ENCODE data around the gene GLYR1. TPM values are rescaled to one million over a fixed set of nuclear protein-coding genes. Genes with fewer than 3 reads are reported as not detected.

Gene GLYR1
- total RNA-seq, 2 donors from 2014 or later: 112 to 134 TPM

DNA sequence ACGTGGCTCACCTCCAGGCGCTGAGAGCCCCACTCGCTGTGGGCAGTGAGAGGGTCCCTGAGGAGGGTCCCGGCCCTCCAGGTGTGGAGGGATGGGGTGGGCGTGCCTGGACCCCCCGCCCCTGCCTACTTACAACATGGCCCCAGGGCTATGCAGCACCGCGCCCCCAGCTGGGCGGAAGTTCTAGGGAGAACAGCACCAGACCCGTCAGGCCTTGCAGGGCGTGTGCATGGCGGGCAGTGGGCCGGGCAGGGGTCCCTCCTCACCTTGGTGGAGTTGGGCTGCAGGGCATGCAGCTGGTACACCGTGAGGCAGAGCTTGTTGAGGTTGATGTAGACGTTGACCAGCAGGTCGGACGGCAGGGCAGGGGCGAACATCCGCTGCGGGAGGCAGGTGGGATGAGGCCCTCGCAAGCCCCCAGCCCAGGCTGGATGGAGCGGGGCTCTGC is 49.3 kb downstream of the GLYR1 start:
- no peak overlapping the region for H3K4me3 ChIP-seq
- H3K36me3 ChIP-seq: no peaks in the 10 kb centered on the region
- no peak for DNase-seq
- peaks cover 10% of the 10 kb centered on the region for H3K4me1 ChIP-seq
- H3K9ac ChIP-seq (ENCODE audit: low read depth in 2 of 2, low read length in 2 of 2): peak overlapping the region in 1 of 2 donors; percentile 40
- no peaks in the 10 kb centered on the region for H3K27me3 ChIP-seq
- no peaks in the 10 kb centered on the region for H3K9me3 ChIP-seq
- intact Hi-C loops (cut with DNase I): no loop called here
- TF ChIP-seq, protein P1, sequence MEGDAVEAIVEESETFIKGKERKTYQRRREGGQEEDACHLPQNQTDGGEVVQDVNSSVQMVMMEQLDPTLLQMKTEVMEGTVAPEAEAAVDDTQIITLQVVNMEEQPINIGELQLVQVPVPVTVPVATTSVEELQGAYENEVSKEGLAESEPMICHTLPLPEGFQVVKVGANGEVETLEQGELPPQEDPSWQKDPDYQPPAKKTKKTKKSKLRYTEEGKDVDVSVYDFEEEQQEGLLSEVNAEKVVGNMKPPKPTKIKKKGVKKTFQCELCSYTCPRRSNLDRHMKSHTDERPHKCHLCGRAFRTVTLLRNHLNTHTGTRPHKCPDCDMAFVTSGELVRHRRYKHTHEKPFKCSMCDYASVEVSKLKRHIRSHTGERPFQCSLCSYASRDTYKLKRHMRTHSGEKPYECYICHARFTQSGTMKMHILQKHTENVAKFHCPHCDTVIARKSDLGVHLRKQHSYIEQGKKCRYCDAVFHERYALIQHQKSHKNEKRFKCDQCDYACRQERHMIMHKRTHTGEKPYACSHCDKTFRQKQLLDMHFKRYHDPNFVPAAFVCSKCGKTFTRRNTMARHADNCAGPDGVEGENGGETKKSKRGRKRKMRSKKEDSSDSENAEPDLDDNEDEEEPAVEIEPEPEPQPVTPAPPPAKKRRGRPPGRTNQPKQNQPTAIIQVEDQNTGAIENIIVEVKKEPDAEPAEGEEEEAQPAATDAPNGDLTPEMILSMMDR (IDR thresholded peaks at IDR 0.05): no peak
- no peak overlapping the region for H3K27ac ChIP-seq

GRCh38 chr16:4796982-4797804 is 49.9 kb downstream of the GLYR1 start:
- H3K9ac ChIP-seq (ENCODE audit: low read depth in 2 of 2, low read length in 2 of 2): peak overlapping the region; percentile 24 to 40
- peak overlapping the region; percentile 55 for H3K4me3 ChIP-seq
- H3K9me3 ChIP-seq: no peaks in the 10 kb centered on the region
- H3K4me1 ChIP-seq: peaks cover 10% of the 10 kb centered on the region
- peak; percentile 31 for DNase-seq
- intact Hi-C loops (cut with DNase I): no loop called here
- no peak overlapping the region for H3K27ac ChIP-seq
- no peaks in the 10 kb centered on the region for H3K27me3 ChIP-seq
- TF ChIP-seq, protein P1 (IDR thresholded peaks at IDR 0.05): no peak
- H3K36me3 ChIP-seq: no peaks in the 10 kb centered on the region

DNA sequence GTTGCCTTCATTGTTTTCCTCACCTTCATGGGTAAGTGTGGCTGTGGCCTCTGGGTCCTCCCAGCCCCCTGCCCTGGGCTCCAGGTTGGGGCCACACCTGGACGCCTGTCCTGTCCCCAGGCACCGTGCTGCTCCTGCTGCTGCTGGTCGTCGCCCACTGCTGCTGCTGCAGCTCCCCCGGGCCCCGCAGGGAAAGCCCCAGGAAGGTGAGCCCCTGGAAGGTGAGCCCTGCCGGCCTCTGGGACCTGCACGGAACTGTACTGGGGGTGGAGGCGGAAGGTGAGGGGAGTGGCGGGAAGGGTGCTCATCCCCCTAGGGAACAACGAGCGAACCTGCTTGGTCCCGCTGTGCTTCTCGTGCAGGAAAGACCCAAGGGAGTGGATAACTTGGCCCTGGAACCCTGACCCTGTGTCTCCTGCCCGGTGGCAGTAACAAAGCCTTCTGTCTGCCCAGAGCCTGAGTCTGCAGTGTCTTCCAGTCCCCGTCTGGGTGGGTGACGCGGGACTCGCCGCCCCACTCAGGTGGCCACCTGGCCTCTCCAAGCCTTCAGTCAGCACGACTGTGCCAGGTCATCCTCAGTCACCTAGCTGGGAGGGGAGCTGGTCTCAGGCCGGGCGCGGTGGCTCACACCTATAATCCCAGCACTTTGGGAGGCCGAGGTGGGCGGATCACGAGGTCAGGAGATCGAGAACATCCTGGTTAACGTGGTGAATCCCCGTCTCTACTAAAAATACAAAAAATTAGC is 51.1 kb downstream of the GLYR1 start:
- H3K9me3 ChIP-seq: no peaks in the 10 kb centered on the region
- peak overlapping the region; percentile 55 for H3K4me3 ChIP-seq
- H3K9ac ChIP-seq (ENCODE audit: low read depth in 2 of 2, low read length in 2 of 2): peak overlapping the region; percentile 72 to 83
- H3K27ac ChIP-seq: peak overlapping the region; percentile 63
- peak; percentile 50 for DNase-seq
- intact Hi-C loops (cut with DNase I): no loop called here
- peaks cover 3% of the 10 kb centered on the region for H3K4me1 ChIP-seq
- H3K27me3 ChIP-seq: no peaks in the 10 kb centered on the region
- TF ChIP-seq, protein P1 (IDR thresholded peaks at IDR 0.05): no peak
- no peaks in the 10 kb centered on the region for H3K36me3 ChIP-seq

DNA sequence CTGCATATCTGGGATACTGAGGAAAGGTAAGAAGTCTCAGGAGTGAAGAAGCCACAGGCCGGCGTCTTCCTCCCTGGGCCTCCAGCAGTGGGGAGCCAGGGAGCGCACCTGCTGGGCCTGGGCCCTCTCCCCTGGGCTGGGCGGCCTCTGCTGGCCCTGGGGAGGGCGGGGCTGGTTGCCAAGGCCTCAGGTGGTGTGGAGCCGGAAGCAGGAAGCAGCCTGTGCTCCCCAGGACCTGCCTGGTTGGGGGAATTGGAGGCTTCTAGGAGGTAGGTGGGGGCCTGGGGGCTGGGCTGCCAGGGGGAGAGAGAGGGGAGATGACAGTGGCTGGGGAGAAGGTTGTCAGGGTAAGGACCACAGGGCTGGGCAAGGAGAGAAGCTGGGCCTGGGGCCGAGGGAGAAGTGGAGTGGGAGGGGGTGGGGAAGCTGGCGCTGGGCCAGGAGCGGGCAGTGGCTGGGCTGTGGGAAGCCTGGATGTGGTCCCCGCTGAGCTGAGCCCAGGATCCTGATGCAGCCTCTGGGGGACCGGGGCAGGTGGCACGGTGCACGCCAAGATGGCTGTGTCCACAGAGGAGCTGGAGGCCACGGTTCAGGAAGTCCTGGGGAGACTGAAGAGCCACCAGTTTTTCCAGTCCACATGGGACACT is 51.8 kb downstream of the GLYR1 start, which contains the start of gene SMIM22:
SMIM22 (plus strand) TSS at position 189 of the 647 bp plus-strand sequence; CDS start at position 555, 366 bp downstream.
- Histone ChIP-seq H3K9me3 (no peaks in the 10 kb centered on the region), H3K27me3 (no peaks in the 10 kb centered on the region), H3K4me1 (no peaks in the 10 kb centered on the region), H3K36me3 (no peaks in the 10 kb centered on the region), H3K4me3 (peak within 1 kb of the TSS; percentile 55), H3K9ac (ENCODE audit: low read depth in 2 of 2, low read length in 2 of 2) (peak within 1 kb of the TSS; percentile 72 to 83), H3K27ac (peak within 1 kb of the TSS; percentile 63)
- intact Hi-C loops (cut with DNase I): no loop called here
- DNase-seq: peak; percentile 87
- TF ChIP-seq, protein P1 (IDR thresholded peaks at IDR 0.05): no peak

- no peak overlapping the region for H3K27ac ChIP-seq
- no peaks in the 10 kb centered on the region for H3K9me3 ChIP-seq
- intact Hi-C loops (cut with DNase I): no loop called here
- no peak for DNase-seq
- H3K36me3 ChIP-seq: no peaks in the 10 kb centered on the region
- H3K4me3 ChIP-seq: no peak overlapping the region
- TF ChIP-seq, protein P1 (IDR thresholded peaks at IDR 0.05): no peak
- no peaks in the 10 kb centered on the region for H3K4me1 ChIP-seq
- H3K9ac ChIP-seq (ENCODE audit: low read depth in 2 of 2, low read length in 2 of 2): no peak overlapping the region
- H3K27me3 ChIP-seq: no peaks in the 10 kb centered on the region
Observed at GRCh38 chr16:4792951-4793513, 54.1 kb downstream of the GLYR1 start.

Measured in colonic mucosa (tissue), 4 donors.